HepG2 (cell line): ENCODE data around the gene HNRNPA1. TPM values are rescaled to one million over a fixed set of nuclear protein-coding genes. Genes with fewer than 3 reads are reported as not detected.

Experiments
- ATAC-seq: fragments of 200-7000 bp; cut with Tn5 transposase; 3 replicates; pipeline ENCODE4 v1.9.1; 2020; ENCODE audit warnings: mild to moderate bottlenecking, moderate library complexity
- BruUV-seq: library from RNA; stranded (reverse); fragments of 400-500 nt; replicated peaks from 2 replicates; lab custom pipeline; 2021; lab: Mats Ljungman, UMichigan
- CTCF ChIA-PET: fragments of 300-600 bp; formaldehyde crosslinking; extraction: SDS; loops from one replicate; lab custom pipeline; 2021; ENCODE audit warnings: low total read pairs, inconsistent platforms, low intra/inter-chr PET ratio; lab: Yijun Ruan, JAX
- POLR2A ChIA-PET: fragments of 350-600 bp; sonication (Branson Sonifier 250); formaldehyde crosslinking; loops from one replicate; lab custom pipeline; 2020; ENCODE audit warnings: antibody characterized with exemption, inconsistent platforms; lab: Yijun Ruan, JAX
- DNase-seq: peaks from one replicate; pipeline ENCODE4 v3.0.0-alpha.2; 2015; ENCODE audit warnings: low spot score
- FAIRE-seq: peaks from 3 replicates; lab custom pipeline; 2011; peaks lifted over from hg19 to GRCh38; lab: Jason Lieb, UNC
- H2AFZ ChIP-seq: one replicate; pipeline ENCODE4 v1.6.1; 2011; ENCODE audit warnings: low read length, inconsistent platforms
- H3K27ac ChIP-seq: fragments of 300-600 bp; 3 replicates; pipeline ENCODE4 v1.8.0; 2011; ENCODE audit warnings: mixed run types, mild to moderate bottlenecking, mixed read lengths, low read length, inconsistent platforms; ENCODE audit not compliant: insufficient read depth; ENCODE audit errors: extremely low read length
- H3K27me3 ChIP-seq, 2 experiments: fragments of 200-600 bp in 1 of 2; 2 replicates in 1 of 2; 3 replicates in 1 of 2; pipeline versions ENCODE4 v1.6.0 to v1.8.0; 2011; ENCODE audit warnings: low read length in 2 of 2, mild to moderate bottlenecking in 2 of 2, moderate library complexity in 2 of 2, inconsistent platforms in 1 of 2; ENCODE audit not compliant: insufficient read depth in 2 of 2, control insufficient read depth in 1 of 2
- H3K36me3 ChIP-seq, 2 experiments: fragments of 200-600 bp in 1 of 2; replicated peaks in 1 of 2; 2 replicates in 1 of 2; 3 replicates in 1 of 2; pipeline versions ENCODE4 v1.5.1 to v1.8.0; 2011; ENCODE audit warnings: low read length in 2 of 2, inconsistent platforms in 1 of 2; ENCODE audit not compliant: insufficient read depth in 2 of 2, control insufficient read depth in 1 of 2
- H3K4me1 ChIP-seq: 2 replicates; pipeline ENCODE4 v1.5.1; 2012; ENCODE audit warnings: low read length, inconsistent platforms; ENCODE audit not compliant: insufficient read depth
- H3K4me2 ChIP-seq: 2 replicates; pipeline ENCODE4 v1.6.0; 2011; ENCODE audit warnings: low read depth, low read length, inconsistent platforms
- H3K4me3 ChIP-seq, 3 experiments: fragments of 200-600 bp in 1 of 3; sonication (generic), shearing (Covaris generic) in 1 of 3; replicated peaks in 1 of 3; 2 replicates each; pipeline ENCODE4 v1.5.1; 2011 to 2016; ENCODE audit warnings: low read length in 3 of 3, inconsistent platforms in 2 of 3, low read depth in 2 of 3, mild to moderate bottlenecking in 2 of 3, control low read depth in 1 of 3, mixed read lengths in 1 of 3; ENCODE audit not compliant: insufficient read depth in 1 of 3
- H3K79me2 ChIP-seq: one replicate; pipeline ENCODE4 v1.6.1; 2011; ENCODE audit warnings: low read length, inconsistent platforms; ENCODE audit not compliant: insufficient read depth
- H3K9ac ChIP-seq: 2 replicates; pipeline ENCODE4 v1.6.0; 2011; ENCODE audit warnings: mild to moderate bottlenecking, low read depth, low read length, inconsistent platforms; ENCODE audit not compliant: insufficient read depth
- H3K9me3 ChIP-seq: 2 replicates; pipeline ENCODE4 v1.5.1; 2012; ENCODE audit warnings: mild to moderate bottlenecking, low read length
- H4K20me1 ChIP-seq: 2 replicates; pipeline ENCODE4 v1.6.0; 2011; ENCODE audit warnings: inconsistent platforms, mild to moderate bottlenecking, low read length, moderate library complexity; ENCODE audit not compliant: insufficient read depth
- IKZF1 ChIP-seq: fragments of 450-650 bp; IDR thresholded peaks from 2 replicates; pipeline ENCODE4 v1.7.1; 2016
- MIXL1 ChIP-seq: IDR thresholded peaks from 2 replicates; pipeline ENCODE4 v1.6.1; 2016
- MTA1 ChIP-seq: sonication (generic); formaldehyde crosslinking; IDR thresholded peaks from 2 replicates; pipeline ENCODE4 v1.4.0; 2020; ENCODE audit warnings: missing genetic modification reagents, mild to moderate bottlenecking, borderline replicate concordance
- NCOA1 ChIP-seq: sonication (generic); formaldehyde crosslinking; IDR thresholded peaks from 2 replicates; pipeline ENCODE4 v1.9.0; 2021; ENCODE audit warnings: missing genetic modification reagents
- YEATS2 ChIP-seq: sonication (generic); formaldehyde crosslinking; IDR thresholded peaks from 2 replicates; pipeline ENCODE4 v1.4.0; 2020; ENCODE audit warnings: missing genetic modification reagents, borderline replicate concordance
- ZHX2 ChIP-seq, 2 experiments: sonication (generic) in 1 of 2; formaldehyde crosslinking in 1 of 2; IDR thresholded peaks; 2 replicates each; pipeline versions ENCODE4 v1.6.1 to v1.9.0; 2014 to 2022; ENCODE audit warnings: antibody characterized with exemption in 1 of 2, borderline replicate concordance in 1 of 2, inconsistent platforms in 1 of 2, low read depth in 1 of 2, missing genetic modification reagents in 1 of 2
- ZMAT5 ChIP-seq: sonication (generic); formaldehyde crosslinking; IDR thresholded peaks from 2 replicates; pipeline ENCODE4 v1.5.0; 2020; ENCODE audit warnings: mild to moderate bottlenecking, low read depth, missing genetic modification reagents, borderline replicate concordance
- ZNF232 ChIP-seq: sonication (generic); formaldehyde crosslinking; IDR thresholded peaks from 2 replicates; pipeline ENCODE4 v1.4.0; 2020; ENCODE audit warnings: missing genetic modification reagents, borderline replicate concordance
- ZNF317 ChIP-seq: sonication (generic); formaldehyde crosslinking; IDR thresholded peaks from 2 replicates; pipeline ENCODE4 v1.5.0; 2020; ENCODE audit warnings: mild to moderate bottlenecking, missing genetic modification reagents
- ZNF343 ChIP-seq: sonication (generic); formaldehyde crosslinking; IDR thresholded peaks from 2 replicates; pipeline ENCODE4 v1.4.0; 2020; ENCODE audit warnings: mild to moderate bottlenecking, missing genetic modification reagents
- ZSCAN30 ChIP-seq: sonication (generic); formaldehyde crosslinking; IDR thresholded peaks from 2 replicates; pipeline ENCODE4 v1.5.0; 2020; ENCODE audit warnings: mild to moderate bottlenecking, missing genetic modification reagents
- WGBS: methylation state at CpG from one replicate; pipeline ENCODE4 v1.1.6; 2017; ENCODE audit warnings: low lambda C conversion rate; 5-methylcytosine and 5-hydroxymethylcytosine counted together
- in situ Hi-C: cut with HindIII; loops from 2 replicates; pipeline ENCODE4 v1.10.0; 2017; ENCODE audit warnings: low pct_unique_long_range_greater_than_20kb; ENCODE audit not compliant: extremely low pct_ligation_motif_present
- intact Hi-C: fragments of 100-400 bp; cut with micrococcal nuclease; formaldehyde crosslinking; loops from one replicate; pipeline ENCODE4 v1.10.0; 2022; ENCODE audit not compliant: unreplicated experiment
- polyA plus RNA-seq, 8 experiments: library from polyadenylated mRNA; depleted of rRNA in 3 of 8; stranded (reverse) in 7 of 8; unstranded in 1 of 8; fragments of >200 nt; fragmentation: Illumina TruSeq in 4 of 8; extraction: Trizol in 4 of 8; gene quantifications; 2 replicates each; pipeline versions ENCODE4 v1.2.1 to v1.2.3, GENCODE V29; 2011 to 2016; ENCODE audit warnings: low read depth in 4 of 8, missing spikeins in 1 of 8, mixed read lengths in 1 of 8; ENCODE audit not compliant: insufficient read depth in 1 of 8
- total RNA-seq, 5 experiments: library from RNA; depleted of rRNA; stranded (reverse); fragments of >200 nt; fragmentation: Illumina TruSeq; extraction: Trizol; gene quantifications; 2 replicates each; pipeline ENCODE4 v1.2.3, GENCODE V29; 2016; ENCODE audit warnings: low read depth in 1 of 5
- TF ChIP-seq, protein P1 (sequence below), 2 experiments: fragments of 450-650 bp in 1 of 2; sonication (generic) in 1 of 2; formaldehyde crosslinking; IDR thresholded peaks; 2 replicates each; pipeline versions ENCODE4 v1.5.0 to v1.8.0; 2020 to 2022; ENCODE audit warnings: mild to moderate bottlenecking in 1 of 2, missing genetic modification reagents in 1 of 2
- TF ChIP-seq, protein P2 (sequence below): conservative IDR thresholded peaks from 2 replicates; pipeline ENCODE4 v1.6.1; 2018; ENCODE audit warnings: missing genetic modification reagents

Gene HNRNPA1
- total and polyA plus RNA-seq, 2 of the 13 experiments (the other 11 are each of a cell fraction or from before 2014, with no cell fraction given): 535 to 1,820 TPM

GRCh38 chr12:54265364-54265812 is 15.1 kb upstream of the HNRNPA1 start (continued):
- TF ChIP-seq ZHX2 (IDR thresholded peaks at IDR 0.05; ENCODE audit: low read depth) (no peak), ZHX2 (CRISPR knock-in tag; IDR thresholded peaks at IDR 0.05; ENCODE audit: borderline replicate concordance) (no peak), YEATS2 (CRISPR knock-in tag) (no peak), ZMAT5 (CRISPR knock-in tag) (no peak)

- WGBS: 99% methylated on average over 2 of the region's 2 CpGs
- DNase-seq: no peak
- ChIA-PET POLR2A (interaction anchor here (1.7 kb wide), 1 partner anchor 13 kb away, joined by 10 read pairs; the partner anchor contains the start of genes CBX5 and HNRNPA1), CTCF (no interaction called here)
- no peak overlapping the region for H2AFZ ChIP-seq
- H4K20me1 ChIP-seq: no peaks in the 10 kb centered on the region
- no peaks in the 10 kb centered on the region for H3K79me2 ChIP-seq
- no peaks in the 10 kb centered on the region for H3K36me3 ChIP-seq
- H3K4me3 ChIP-seq: no peak overlapping the region
- H3K4me1 ChIP-seq: peaks cover 11% of the 10 kb centered on the region
- no peak overlapping the region for H3K27ac ChIP-seq
- no TSS peak for BruUV-seq
- FAIRE-seq: no peak
- H3K4me2 ChIP-seq: no peak overlapping the region
- no peak for ATAC-seq
- H3K9ac ChIP-seq: no peak overlapping the region
- no peaks in the 10 kb centered on the region for H3K9me3 ChIP-seq
- intact Hi-C loops (no loop called here), in situ Hi-C loops (no loop called here)
- H3K27me3 ChIP-seq: no peaks in the 10 kb centered on the region
- TF ChIP-seq IKZF1: no peak
- no peak for TF ChIP-seq ZNF232
- TF ChIP-seq ZSCAN30 (CRISPR knock-in tag): no peak
- TF ChIP-seq, protein P1, sequence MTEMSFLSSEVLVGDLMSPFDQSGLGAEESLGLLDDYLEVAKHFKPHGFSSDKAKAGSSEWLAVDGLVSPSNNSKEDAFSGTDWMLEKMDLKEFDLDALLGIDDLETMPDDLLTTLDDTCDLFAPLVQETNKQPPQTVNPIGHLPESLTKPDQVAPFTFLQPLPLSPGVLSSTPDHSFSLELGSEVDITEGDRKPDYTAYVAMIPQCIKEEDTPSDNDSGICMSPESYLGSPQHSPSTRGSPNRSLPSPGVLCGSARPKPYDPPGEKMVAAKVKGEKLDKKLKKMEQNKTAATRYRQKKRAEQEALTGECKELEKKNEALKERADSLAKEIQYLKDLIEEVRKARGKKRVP (CRISPR knock-in tag; IDR thresholded peaks at IDR 0.05): no peak
- TF ChIP-seq ZNF343 (CRISPR knock-in tag): no peak
- TF ChIP-seq, protein P2, sequence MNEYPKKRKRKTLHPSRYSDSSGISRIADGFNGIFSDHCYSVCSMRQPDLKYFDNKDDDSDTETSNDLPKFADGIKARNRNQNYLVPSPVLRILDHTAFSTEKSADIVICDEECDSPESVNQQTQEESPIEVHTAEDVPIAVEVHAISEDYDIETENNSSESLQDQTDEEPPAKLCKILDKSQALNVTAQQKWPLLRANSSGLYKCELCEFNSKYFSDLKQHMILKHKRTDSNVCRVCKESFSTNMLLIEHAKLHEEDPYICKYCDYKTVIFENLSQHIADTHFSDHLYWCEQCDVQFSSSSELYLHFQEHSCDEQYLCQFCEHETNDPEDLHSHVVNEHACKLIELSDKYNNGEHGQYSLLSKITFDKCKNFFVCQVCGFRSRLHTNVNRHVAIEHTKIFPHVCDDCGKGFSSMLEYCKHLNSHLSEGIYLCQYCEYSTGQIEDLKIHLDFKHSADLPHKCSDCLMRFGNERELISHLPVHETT (CRISPR knock-in tag): no peak
- no peak for TF ChIP-seq MIXL1 (CRISPR knock-in tag)
- TF ChIP-seq MTA1 (CRISPR knock-in tag): no peak
- no peak for TF ChIP-seq ZNF317 (CRISPR knock-in tag)
- TF ChIP-seq NCOA1 (CRISPR knock-in tag): no peak
Measured at GRCh38 chr12:54266852-54267251, 13.7 kb upstream of the HNRNPA1 start.
